IMR-90 (cell line): Measurements from ENCODE around the gene MROH7.

Experiments
- BHLHE40 ChIP-seq: fragments of 150-350 bp; IDR thresholded peaks from 2 replicates; pipeline ENCODE4 v1.6.1; 2016; ENCODE audit warnings: mild to moderate bottlenecking, low read depth, low read length
- CEBPB ChIP-seq: IDR thresholded peaks from 2 replicates; pipeline ENCODE4 v1.6.1; 2012; ENCODE audit warnings: low read depth, low read length, improper control_type of control experiment
- FOS ChIP-seq: fragments of 150-350 bp; IDR thresholded peaks from 2 replicates; pipeline ENCODE4 v1.6.1; 2016; ENCODE audit warnings: low read depth, low read length
- MAZ ChIP-seq: IDR thresholded peaks from 2 replicates; pipeline ENCODE4 v1.6.1; 2012; ENCODE audit warnings: low read depth, mild to moderate bottlenecking, low read length, improper control_type of control experiment, moderate library complexity, borderline replicate concordance
- POLR2A ChIP-seq: IDR thresholded peaks from 2 replicates; pipeline ENCODE4 v1.6.1; 2012; ENCODE audit warnings: mild to moderate bottlenecking, low read depth, low read length
- RFX5 ChIP-seq: IDR thresholded peaks from 2 replicates; pipeline ENCODE4 v1.8.0; 2012; ENCODE audit warnings: low read depth, mild to moderate bottlenecking, low read length, moderate library complexity
- SMC3 ChIP-seq: fragments of 150-350 bp; IDR thresholded peaks from 2 replicates; pipeline ENCODE4 v1.6.1; 2016; ENCODE audit warnings: low read depth, mild to moderate bottlenecking, antibody characterized with exemption, low read length, moderate library complexity
- TF ChIP-seq, protein P1 (sequence below): conservative IDR thresholded peaks from 2 replicates; pipeline ENCODE4 v1.5.1; 2012; ENCODE audit warnings: mild to moderate bottlenecking, low read depth, low read length, improper control_type of control experiment
- TF ChIP-seq, protein P2 (sequence below): fragments of 150-350 bp; IDR thresholded peaks from 2 replicates; pipeline ENCODE4 v1.6.1; 2016; ENCODE audit warnings: low read depth, mild to moderate bottlenecking, low read length, moderate library complexity, borderline replicate concordance
- TF ChIP-seq, protein P3 (sequence below): fragments of 150-350 bp; IDR thresholded peaks from 2 replicates; pipeline ENCODE4 v1.6.1; 2017; ENCODE audit warnings: mild to moderate bottlenecking, antibody characterized with exemption, low read length, low read depth

DNA sequence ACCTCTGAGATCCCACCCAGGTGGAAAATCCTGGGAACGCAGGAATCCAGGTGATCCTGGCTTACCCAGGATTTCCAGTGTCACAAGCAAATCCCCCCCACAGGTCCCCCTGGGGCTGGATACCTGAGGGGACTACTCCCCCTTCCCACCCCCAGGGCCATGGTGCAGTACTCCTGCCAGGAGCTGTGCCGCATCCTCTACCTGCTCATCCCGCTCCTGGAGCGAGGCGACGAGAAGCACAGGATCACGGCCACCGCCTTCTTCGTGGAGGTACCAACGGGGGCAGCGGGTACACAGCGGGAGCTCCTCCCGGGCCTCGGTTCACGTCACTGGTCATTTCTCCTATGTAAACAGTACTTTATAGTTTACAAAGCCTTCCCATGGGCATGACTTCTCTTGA, 53.6 kb downstream of the MROH7 start:
- TF ChIP-seq, protein P1, sequence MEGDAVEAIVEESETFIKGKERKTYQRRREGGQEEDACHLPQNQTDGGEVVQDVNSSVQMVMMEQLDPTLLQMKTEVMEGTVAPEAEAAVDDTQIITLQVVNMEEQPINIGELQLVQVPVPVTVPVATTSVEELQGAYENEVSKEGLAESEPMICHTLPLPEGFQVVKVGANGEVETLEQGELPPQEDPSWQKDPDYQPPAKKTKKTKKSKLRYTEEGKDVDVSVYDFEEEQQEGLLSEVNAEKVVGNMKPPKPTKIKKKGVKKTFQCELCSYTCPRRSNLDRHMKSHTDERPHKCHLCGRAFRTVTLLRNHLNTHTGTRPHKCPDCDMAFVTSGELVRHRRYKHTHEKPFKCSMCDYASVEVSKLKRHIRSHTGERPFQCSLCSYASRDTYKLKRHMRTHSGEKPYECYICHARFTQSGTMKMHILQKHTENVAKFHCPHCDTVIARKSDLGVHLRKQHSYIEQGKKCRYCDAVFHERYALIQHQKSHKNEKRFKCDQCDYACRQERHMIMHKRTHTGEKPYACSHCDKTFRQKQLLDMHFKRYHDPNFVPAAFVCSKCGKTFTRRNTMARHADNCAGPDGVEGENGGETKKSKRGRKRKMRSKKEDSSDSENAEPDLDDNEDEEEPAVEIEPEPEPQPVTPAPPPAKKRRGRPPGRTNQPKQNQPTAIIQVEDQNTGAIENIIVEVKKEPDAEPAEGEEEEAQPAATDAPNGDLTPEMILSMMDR: no peak
- TF ChIP-seq POLR2A (no peak), CEBPB (no peak), SMC3 (no peak), RFX5 (no peak), BHLHE40 (no peak), MAZ (no peak), FOS (no peak)
- TF ChIP-seq, protein P2, sequence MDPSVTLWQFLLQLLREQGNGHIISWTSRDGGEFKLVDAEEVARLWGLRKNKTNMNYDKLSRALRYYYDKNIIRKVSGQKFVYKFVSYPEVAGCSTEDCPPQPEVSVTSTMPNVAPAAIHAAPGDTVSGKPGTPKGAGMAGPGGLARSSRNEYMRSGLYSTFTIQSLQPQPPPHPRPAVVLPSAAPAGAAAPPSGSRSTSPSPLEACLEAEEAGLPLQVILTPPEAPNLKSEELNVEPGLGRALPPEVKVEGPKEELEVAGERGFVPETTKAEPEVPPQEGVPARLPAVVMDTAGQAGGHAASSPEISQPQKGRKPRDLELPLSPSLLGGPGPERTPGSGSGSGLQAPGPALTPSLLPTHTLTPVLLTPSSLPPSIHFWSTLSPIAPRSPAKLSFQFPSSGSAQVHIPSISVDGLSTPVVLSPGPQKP: no peak
- TF ChIP-seq, protein P3, sequence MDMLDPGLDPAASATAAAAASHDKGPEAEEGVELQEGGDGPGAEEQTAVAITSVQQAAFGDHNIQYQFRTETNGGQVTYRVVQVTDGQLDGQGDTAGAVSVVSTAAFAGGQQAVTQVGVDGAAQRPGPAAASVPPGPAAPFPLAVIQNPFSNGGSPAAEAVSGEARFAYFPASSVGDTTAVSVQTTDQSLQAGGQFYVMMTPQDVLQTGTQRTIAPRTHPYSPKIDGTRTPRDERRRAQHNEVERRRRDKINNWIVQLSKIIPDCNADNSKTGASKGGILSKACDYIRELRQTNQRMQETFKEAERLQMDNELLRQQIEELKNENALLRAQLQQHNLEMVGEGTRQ: no peak
